ENCODE data around the gene KCNG4.

- no peak for TF ChIP-seq ZBTB6 (tag by site-specific recombination; IDR thresholded peaks at IDR 0.05)
- no peak for TF ChIP-seq ZNF580 (tag by site-specific recombination; IDR thresholded peaks at IDR 0.05)
- no peak for TF ChIP-seq CTCF (tag by site-specific recombination; IDR thresholded peaks at IDR 0.05)
- TF ChIP-seq ZNF133 (tag by site-specific recombination; IDR thresholded peaks at IDR 0.05) = no peak
- no peak for TF ChIP-seq ZBTB11 (tag by site-specific recombination; conservative IDR thresholded peaks at IDR 0.05; ENCODE audit: low read depth)
- no peak for TF ChIP-seq SP2 (tag by site-specific recombination; IDR thresholded peaks at IDR 0.05)
- TF ChIP-seq ZNF2 (tag by site-specific recombination; IDR thresholded peaks at IDR 0.05) = no peak
- no peak for TF ChIP-seq EGR2 (tag by site-specific recombination; IDR thresholded peaks at IDR 0.05; ENCODE audit: low read depth)
Measured at GRCh38 chr16:84225126-84225525, 14.7 kb downstream of the KCNG4 start.

Data from HEK293 (cell line).